ENCODE results near the gene CD163L1. TPM values are rescaled to one million over a fixed set of nuclear protein-coding genes. Genes with fewer than 3 reads are reported as not detected.
A peak's percentile ranks its signal among the peaks of the same experiment; 100 is the strongest.

CD163L1 gene
- total RNA-seq, 1 experiment from 2014 or later: 0.11 TPM

DNA sequence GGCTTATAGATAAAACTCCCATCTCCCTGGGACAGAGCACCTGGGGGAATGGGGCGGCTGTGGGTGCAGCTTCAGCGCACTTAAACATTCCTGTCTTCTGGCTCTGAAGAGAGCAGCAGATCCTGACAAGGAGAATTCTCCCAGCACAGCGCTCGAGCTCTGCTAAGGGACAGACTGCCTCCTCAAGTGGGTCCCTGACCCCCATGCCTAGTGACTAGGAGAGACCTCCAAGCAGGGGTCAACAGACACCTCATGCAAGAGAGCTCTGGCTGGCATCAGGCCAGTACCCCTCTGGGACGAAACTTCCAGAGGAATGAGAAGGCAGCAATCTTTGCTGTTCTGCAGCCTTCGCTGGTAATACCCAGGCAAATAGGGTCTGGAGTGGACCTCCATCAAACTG is 28.1 kb upstream of the CD163L1 start:
- intact Hi-C loops (cut with micrococcal nuclease; ENCODE audit: unreplicated experiment): no loop called here
- BruUV-seq (replicated peaks): no TSS peak
- Mint-ChIP-seq H3K36me3 (ENCODE audit: insufficient read depth, unreplicated experiment) (no peaks in the 10 kb centered on the region), H3K27ac (ENCODE audit: unreplicated experiment) (no peak overlapping the region), H3K27me3 (ENCODE audit: insufficient read depth, unreplicated experiment) (peaks cover 19% of the 10 kb centered on the region), H3K9me3 (ENCODE audit: unreplicated experiment) (peaks cover 28% of the 10 kb centered on the region), H3K4me1 (ENCODE audit: low read depth, unreplicated experiment) (no peaks in the 10 kb centered on the region), H3K4me3 (ENCODE audit: unreplicated experiment) (no peak overlapping the region)
- Histone ChIP-seq H3K4me3 (ENCODE audit: low read depth, low read length) (no peak overlapping the region), H3K36me3 (ENCODE audit: control insufficient read depth, insufficient read depth, low read length) (no peaks in the 10 kb centered on the region), H3K27me3 (replicated peaks; ENCODE audit: control insufficient read depth, insufficient read depth, low read length) (no peaks in the 10 kb centered on the region), H3K9me3 (peaks cover under 1% of the 10 kb centered on the region; the same call in 1 of the 2 replicates), H3K4me1 (no peaks in the 10 kb centered on the region)
- no peak for DNase-seq
- TF ChIP-seq, protein P1, sequence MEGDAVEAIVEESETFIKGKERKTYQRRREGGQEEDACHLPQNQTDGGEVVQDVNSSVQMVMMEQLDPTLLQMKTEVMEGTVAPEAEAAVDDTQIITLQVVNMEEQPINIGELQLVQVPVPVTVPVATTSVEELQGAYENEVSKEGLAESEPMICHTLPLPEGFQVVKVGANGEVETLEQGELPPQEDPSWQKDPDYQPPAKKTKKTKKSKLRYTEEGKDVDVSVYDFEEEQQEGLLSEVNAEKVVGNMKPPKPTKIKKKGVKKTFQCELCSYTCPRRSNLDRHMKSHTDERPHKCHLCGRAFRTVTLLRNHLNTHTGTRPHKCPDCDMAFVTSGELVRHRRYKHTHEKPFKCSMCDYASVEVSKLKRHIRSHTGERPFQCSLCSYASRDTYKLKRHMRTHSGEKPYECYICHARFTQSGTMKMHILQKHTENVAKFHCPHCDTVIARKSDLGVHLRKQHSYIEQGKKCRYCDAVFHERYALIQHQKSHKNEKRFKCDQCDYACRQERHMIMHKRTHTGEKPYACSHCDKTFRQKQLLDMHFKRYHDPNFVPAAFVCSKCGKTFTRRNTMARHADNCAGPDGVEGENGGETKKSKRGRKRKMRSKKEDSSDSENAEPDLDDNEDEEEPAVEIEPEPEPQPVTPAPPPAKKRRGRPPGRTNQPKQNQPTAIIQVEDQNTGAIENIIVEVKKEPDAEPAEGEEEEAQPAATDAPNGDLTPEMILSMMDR (IDR thresholded peaks at IDR 0.05; ENCODE audit: insufficient read depth in 1 of 2, low read depth in 1 of 2, low read length in 1 of 2, severe bottlenecking in 1 of 2, unreplicated experiment in 1 of 2): no peak
- ChIA-PET CTCF (no interaction called here), POLR2A (no interaction called here)

DNA sequence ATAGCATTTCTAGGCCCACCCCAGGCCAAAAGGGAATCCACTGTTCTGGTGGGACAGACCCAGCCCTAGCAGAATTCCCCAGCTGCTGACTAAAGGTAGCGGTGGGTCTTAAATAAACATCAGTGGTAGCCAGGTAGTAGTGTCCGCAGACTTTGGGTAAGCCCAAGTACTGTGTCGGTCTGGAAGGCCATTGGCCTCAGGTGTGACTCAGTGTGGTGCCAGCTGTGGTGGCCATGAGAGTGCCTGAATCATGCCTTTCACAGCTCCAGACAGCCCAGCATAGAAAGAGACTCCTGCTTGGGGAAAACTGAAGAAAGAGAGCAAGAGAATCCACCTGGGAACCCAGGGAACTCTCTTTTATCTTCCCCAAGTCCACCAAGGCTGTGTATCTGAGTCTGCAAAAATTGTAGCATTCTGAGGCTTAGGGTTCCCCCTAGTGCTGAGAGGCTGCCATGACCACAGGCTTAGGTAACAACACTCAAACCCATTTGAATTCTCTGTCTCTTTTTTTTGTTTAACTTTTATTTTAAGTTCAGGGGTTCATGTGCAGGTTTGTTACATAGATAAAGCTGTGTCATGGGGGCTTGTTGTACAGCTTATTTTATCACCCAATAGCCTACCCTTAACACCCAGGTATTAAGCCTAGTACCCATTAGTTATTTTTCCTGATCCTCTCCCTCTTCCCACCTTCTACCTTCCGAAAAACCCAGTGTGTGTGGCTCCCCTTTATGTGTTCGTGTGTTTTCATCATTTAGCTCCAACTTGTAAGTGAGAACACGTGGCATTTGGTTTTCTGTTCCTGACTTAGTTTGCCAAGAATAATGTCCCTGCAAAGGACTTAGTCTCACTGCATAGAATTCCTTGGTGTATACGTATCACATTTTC is 16.7 kb upstream of the CD163L1 start:
- H3K4me3 Mint-ChIP-seq (ENCODE audit: unreplicated experiment): no peak overlapping the region
- Histone ChIP-seq H3K27me3 (replicated peaks; ENCODE audit: control insufficient read depth, insufficient read depth, low read length) (no peaks in the 10 kb centered on the region), H3K9me3 (no peaks in the 10 kb centered on the region), H3K4me3 (ENCODE audit: low read depth, low read length) (no peak overlapping the region), H3K36me3 (ENCODE audit: control insufficient read depth, insufficient read depth, low read length) (no peaks in the 10 kb centered on the region), H3K4me1 (no peaks in the 10 kb centered on the region)
- ChIA-PET CTCF (no interaction called here), POLR2A (no interaction called here)
- H3K9me3 Mint-ChIP-seq (ENCODE audit: unreplicated experiment): no peaks in the 10 kb centered on the region
- TF ChIP-seq, protein P1 (IDR thresholded peaks at IDR 0.05; ENCODE audit: insufficient read depth in 1 of 2, low read depth in 1 of 2, low read length in 1 of 2, severe bottlenecking in 1 of 2, unreplicated experiment in 1 of 2): peak; percentile 98 to 99
- H3K27ac Mint-ChIP-seq (ENCODE audit: unreplicated experiment): no peak overlapping the region
- H3K27me3 Mint-ChIP-seq (ENCODE audit: insufficient read depth, unreplicated experiment): peaks cover 4% of the 10 kb centered on the region
- intact Hi-C loops (cut with micrococcal nuclease; ENCODE audit: unreplicated experiment): loop anchor here (1.0 to 5.0 kb wide), 5 partner anchors 86 to 318 kb away; no protein-coding TSS in a partner anchor
- DNase-seq: peak; percentile 64 to 82
- BruUV-seq (replicated peaks): no TSS peak
- no peaks in the 10 kb centered on the region for H3K4me1 Mint-ChIP-seq (ENCODE audit: low read depth, unreplicated experiment)
- no peaks in the 10 kb centered on the region for H3K36me3 Mint-ChIP-seq (ENCODE audit: insufficient read depth, unreplicated experiment)

DNA sequence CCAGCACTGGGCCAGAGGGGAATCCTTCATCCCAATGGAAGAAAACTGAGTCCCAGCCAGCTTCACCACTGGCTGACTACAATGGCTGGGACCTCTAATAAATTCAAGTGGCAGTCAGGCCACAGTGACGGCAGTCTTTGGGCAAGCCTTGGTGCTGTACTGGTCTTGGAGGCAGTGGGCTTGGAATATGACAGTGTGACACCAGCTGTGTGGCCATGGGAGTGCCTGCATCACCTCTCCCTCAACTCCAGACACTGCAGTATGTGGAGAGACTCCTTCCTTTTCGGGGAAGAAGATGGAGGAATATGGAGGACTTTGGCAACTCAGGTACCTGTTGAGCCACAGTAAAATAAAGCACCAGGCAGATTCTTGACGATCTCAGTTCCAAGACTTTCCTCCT is 16.0 kb upstream of the CD163L1 start:
- intact Hi-C loops (cut with micrococcal nuclease; ENCODE audit: unreplicated experiment): loop anchor here (1.0 to 5.0 kb wide), 5 partner anchors 86 to 318 kb away; no protein-coding TSS in a partner anchor
- no TSS peak for BruUV-seq (replicated peaks)
- no peak overlapping the region for H3K4me3 Mint-ChIP-seq (ENCODE audit: unreplicated experiment)
- POLR2A ChIA-PET: no interaction called here
- H3K4me1 Mint-ChIP-seq (ENCODE audit: low read depth, unreplicated experiment): no peaks in the 10 kb centered on the region
- no peak overlapping the region for H3K4me3 ChIP-seq (ENCODE audit: low read depth, low read length)
- no peaks in the 10 kb centered on the region for H3K4me1 ChIP-seq
- H3K36me3 Mint-ChIP-seq (ENCODE audit: insufficient read depth, unreplicated experiment): no peaks in the 10 kb centered on the region
- H3K9me3 ChIP-seq: no peaks in the 10 kb centered on the region
- no peaks in the 10 kb centered on the region for H3K9me3 Mint-ChIP-seq (ENCODE audit: unreplicated experiment)
- peaks cover 3% of the 10 kb centered on the region for H3K27me3 Mint-ChIP-seq (ENCODE audit: insufficient read depth, unreplicated experiment)
- H3K27me3 ChIP-seq (replicated peaks; ENCODE audit: control insufficient read depth, insufficient read depth, low read length): no peaks in the 10 kb centered on the region
- no peak overlapping the region for H3K27ac Mint-ChIP-seq (ENCODE audit: unreplicated experiment)
- H3K36me3 ChIP-seq (ENCODE audit: control insufficient read depth, insufficient read depth, low read length): no peaks in the 10 kb centered on the region
- CTCF ChIA-PET: no interaction called here
- TF ChIP-seq, protein P1 (IDR thresholded peaks at IDR 0.05; ENCODE audit: insufficient read depth in 1 of 2, low read depth in 1 of 2, low read length in 1 of 2, severe bottlenecking in 1 of 2, unreplicated experiment in 1 of 2): no peak
- no peak for DNase-seq

All from Caco-2 (cell line).